CD14-positive monocyte (primary cell): Measurements from ENCODE around the gene SPRR5. TPM values are rescaled to one million over a fixed set of nuclear protein-coding genes. Genes with fewer than 3 reads are reported as not detected.

ENCODE experiments used
- DNase-seq, 3 donors: peaks; one replicate each; pipeline ENCODE4 v3.0.0-alpha.2; 2011 to 2022
- H2AFZ ChIP-seq: 2 replicates; pipeline ENCODE4 v1.6.0; 2012; ENCODE audit warnings: mild to moderate bottlenecking, low read depth, low read length, inconsistent platforms; ENCODE audit not compliant: insufficient read depth, poor library complexity, severe bottlenecking
- H3K27ac ChIP-seq, 2 donors: 1 replicate in 1 of 2; 2 replicates in 1 of 2; pipeline ENCODE4 v1.5.1; 2012 to 2013; ENCODE audit warnings: low read length in 2 of 2, control low read depth in 1 of 2, inconsistent platforms in 1 of 2, low read depth in 1 of 2, mild to moderate bottlenecking in 1 of 2
- H3K27me3 ChIP-seq, 2 donors: one replicate each; pipeline versions ENCODE4 v1.6.0 to v1.6.1; 2011 to 2013; ENCODE audit warnings: low read length in 2 of 2; ENCODE audit not compliant: control insufficient read depth in 2 of 2, insufficient read depth in 2 of 2
- H3K36me3 ChIP-seq, 2 donors: replicated peaks in 1 of 2; 1 replicate in 1 of 2; 2 replicates in 1 of 2; pipeline versions ENCODE4 v1.5.1 to v1.6.1; 2012 to 2013; ENCODE audit warnings: low read length in 2 of 2, control low read depth in 1 of 2, inconsistent platforms in 1 of 2, mild to moderate bottlenecking in 1 of 2; ENCODE audit not compliant: insufficient read depth in 2 of 2, control insufficient read depth in 1 of 2
- H3K4me1 ChIP-seq, 2 donors: 1 replicate in 1 of 2; 2 replicates in 1 of 2; pipeline versions ENCODE4 v1.5.1 to v1.6.1; 2012 to 2013; ENCODE audit warnings: low read length in 2 of 2, control low read depth in 1 of 2, inconsistent platforms in 1 of 2, mild to moderate bottlenecking in 1 of 2, moderate library complexity in 1 of 2; ENCODE audit not compliant: insufficient read depth in 2 of 2, control insufficient read depth in 1 of 2
- H3K4me2 ChIP-seq: replicated peaks from 2 replicates; pipeline ENCODE3; 2012; ENCODE audit warnings: low read length, moderate library complexity, mild to moderate bottlenecking; ENCODE audit not compliant: poor library complexity, severe bottlenecking; ENCODE audit errors: extremely low read depth
- H3K4me3 ChIP-seq, 3 experiments: fragments of 200-600 bp in 1 of 3; sonication (generic) in 1 of 3; replicated peaks in 1 of 3; 1 replicate in 2 of 3; 2 replicates in 1 of 3; pipeline ENCODE4 v1.5.1; 2011 to 2013; ENCODE audit warnings: low read length in 3 of 3, mild to moderate bottlenecking in 3 of 3, control low read depth in 2 of 3, low read depth in 2 of 3, inconsistent platforms in 1 of 3, moderate library complexity in 1 of 3
- H3K79me2 ChIP-seq: 2 replicates; pipeline ENCODE4 v1.6.0; 2012; ENCODE audit warnings: mild to moderate bottlenecking, control low read depth, inconsistent platforms, low read length, moderate library complexity; ENCODE audit not compliant: insufficient read depth
- H3K9ac ChIP-seq: 2 replicates; pipeline ENCODE4 v1.6.0; 2017; ENCODE audit warnings: low read length, mild to moderate bottlenecking; ENCODE audit not compliant: insufficient read depth, poor library complexity, severe bottlenecking
- H3K9me3 ChIP-seq, 2 donors: replicated peaks in 1 of 2; 1 replicate in 1 of 2; 2 replicates in 1 of 2; pipeline versions ENCODE4 v1.5.1 to v1.6.1; 2012 to 2013; ENCODE audit warnings: low read length in 2 of 2, control low read depth in 1 of 2; ENCODE audit not compliant: control insufficient read depth in 1 of 2, insufficient read depth in 1 of 2
- H4K20me1 ChIP-seq: 2 replicates; pipeline ENCODE4 v1.6.0; 2012; ENCODE audit warnings: mild to moderate bottlenecking, low read length, control low read depth, moderate library complexity; ENCODE audit not compliant: insufficient read depth
- H3K27ac Mint-ChIP-seq, 7 donors: one replicate each; pipeline ENCODE4 v1.8.0; 2020; ENCODE audit warnings: mild to moderate bottlenecking in 7 of 7, mixed read lengths in 7 of 7, moderate library complexity in 6 of 7, inconsistent platforms in 2 of 7
- H3K27me3 Mint-ChIP-seq, 3 donors: one replicate each; pipeline ENCODE4 v1.8.0; 2021 to 2022; ENCODE audit warnings: low read depth in 3 of 3, mild to moderate bottlenecking in 3 of 3, mixed read lengths in 3 of 3, moderate library complexity in 3 of 3, inconsistent platforms in 1 of 3
- H3K36me3 Mint-ChIP-seq, 2 donors: one replicate each; pipeline ENCODE4 v1.8.0; 2020; ENCODE audit warnings: mixed read lengths in 2 of 2, inconsistent platforms in 1 of 2, mild to moderate bottlenecking in 1 of 2
- H3K4me1 Mint-ChIP-seq: one replicate; pipeline ENCODE4 v1.8.0; 2020; ENCODE audit warnings: mild to moderate bottlenecking, mixed read lengths
- H3K4me3 Mint-ChIP-seq, 2 donors: one replicate each; pipeline ENCODE4 v1.8.0; 2020; ENCODE audit warnings: mild to moderate bottlenecking in 2 of 2, mixed read lengths in 2 of 2, moderate library complexity in 1 of 2
- H3K9me3 Mint-ChIP-seq, 7 donors: one replicate each; pipeline ENCODE4 v1.8.0; 2020 to 2022; ENCODE audit warnings: mixed read lengths in 7 of 7, mild to moderate bottlenecking in 6 of 7, moderate library complexity in 6 of 7, inconsistent platforms in 2 of 7
- CTCF ChIP-seq: fragments of 200-600 bp; IDR thresholded peaks from one replicate; pipeline ENCODE4 v1.8.0; 2022; ENCODE audit warnings: antibody characterized with exemption, mild to moderate bottlenecking
- WGBS: methylation state at CpG from one replicate; pipeline ENCODE4 v1.1.5; 2013; ENCODE audit warnings: missing lambda C conversion rate; ENCODE audit not compliant: insufficient coverage; 5-methylcytosine and 5-hydroxymethylcytosine counted together
- intact Hi-C, 2 donors: fragments of 100-400 bp; cut with micrococcal nuclease; formaldehyde crosslinking; loops; one replicate each; pipeline versions ENCODE4 v1.15.0 to v1.15.1; 2023
- polyA plus RNA-seq, 3 donors: library from polyadenylated mRNA; depleted of rRNA in 1 of 3; unstranded in 2 of 3; stranded (reverse) in 1 of 3; fragments of 300-500 nt in 2 of 3; fragments of >200 nt in 1 of 3; fragmentation: Illumina TruSeq in 2 of 3; gene quantifications; 1 replicate in 2 of 3; 2 replicates in 1 of 3; pipeline ENCODE4 v1.2.3, GENCODE V29; 2012 to 2021

Gene SPRR5
- polyA plus RNA-seq, 3 donors, result not detected

GRCh38 chr1:152940614-152941013 is 6.4 kb upstream of the SPRR5 start:
- TF ChIP-seq CTCF, result no peak
- no peak overlapping the region for H3K9ac ChIP-seq
- no peak overlapping the region for H3K4me3 ChIP-seq
- WGBS, result no CpG with 5 or more reads among the region's 1 CpG
- no peaks in the 10 kb centered on the region for H3K36me3 Mint-ChIP-seq
- no peak overlapping the region for H3K4me2 ChIP-seq
- no peak overlapping the region for H2AFZ ChIP-seq
- no peaks in the 10 kb centered on the region for H3K79me2 ChIP-seq
- H3K36me3 ChIP-seq, result no peaks in the 10 kb centered on the region
- H3K9me3 Mint-ChIP-seq, result peaks cover 0 to 3% (median 1%) of the 10 kb centered on the region in 7 donors
- intact Hi-C loops, result no loop called here
- no peak for DNase-seq
- H4K20me1 ChIP-seq, result no peaks in the 10 kb centered on the region
- H3K27ac ChIP-seq, result no peak overlapping the region
- no peak overlapping the region for H3K27ac Mint-ChIP-seq
- no peaks in the 10 kb centered on the region for H3K4me1 Mint-ChIP-seq
- no peaks in the 10 kb centered on the region for H3K4me1 ChIP-seq
- no peak overlapping the region for H3K4me3 Mint-ChIP-seq
- H3K27me3 ChIP-seq, result no peaks in the 10 kb centered on the region
- peaks cover 3 to 8% (median 3%) of the 10 kb centered on the region in 3 donors for H3K27me3 Mint-ChIP-seq
- H3K9me3 ChIP-seq, result no peaks in the 10 kb centered on the region

- Histone ChIP-seq H3K27me3 (no peaks in the 10 kb centered on the region), H3K9me3 (no peaks in the 10 kb centered on the region), H3K4me2 (no peak overlapping the region), H3K4me3 (no peak overlapping the region), H3K4me1 (no peaks in the 10 kb centered on the region), H4K20me1 (no peaks in the 10 kb centered on the region), H3K79me2 (no peaks in the 10 kb centered on the region), H2AFZ (no peak overlapping the region), H3K27ac (no peak overlapping the region), H3K9ac (no peak overlapping the region), H3K36me3 (no peaks in the 10 kb centered on the region)
- peaks cover 0 to 3% (median 1%) of the 10 kb centered on the region in 7 donors for H3K9me3 Mint-ChIP-seq
- H3K4me3 Mint-ChIP-seq, result no peak overlapping the region
- no peaks in the 10 kb centered on the region for H3K36me3 Mint-ChIP-seq
- no peak for TF ChIP-seq CTCF
- intact Hi-C loops, result no loop called here
- no peak for DNase-seq
- WGBS, result 84% methylated on average over 7 of the region's 8 CpGs
- H3K27me3 Mint-ChIP-seq, result peaks cover 2 to 8% (median 3%) of the 10 kb centered on the region in 3 donors
- no peaks in the 10 kb centered on the region for H3K4me1 Mint-ChIP-seq
- H3K27ac Mint-ChIP-seq, result no peak overlapping the region
Observed at GRCh38 chr1:152941037-152941711, 5.8 kb upstream of the SPRR5 start.
